PC-3 (cell line): ENCODE data around the gene TOM1L2.

Experiments
- EZH2 ChIP-seq: fragments of 300-600 bp; sonication (generic); IDR thresholded peaks from one replicate; pipeline ENCODE4 v1.6.1; 2017; ENCODE audit warnings: antibody characterized with exemption, mild to moderate bottlenecking, low read length; ENCODE audit not compliant: unreplicated experiment
- EZH2phosphoT487 ChIP-seq: fragments of 300-600 bp; sonication (generic); IDR thresholded peaks from 2 replicates; pipeline ENCODE4 v1.6.1; 2018; ENCODE audit warnings: mild to moderate bottlenecking, antibody characterized with exemption, low read length, borderline replicate concordance
- TF ChIP-seq, protein P1 (sequence below): fragments of 300-600 bp; sonication (generic); conservative IDR thresholded peaks from 2 replicates; pipeline ENCODE4 v1.5.1; 2017; ENCODE audit warnings: antibody characterized with exemption, low read depth, mild to moderate bottlenecking, low read length

- TF ChIP-seq, protein P1, sequence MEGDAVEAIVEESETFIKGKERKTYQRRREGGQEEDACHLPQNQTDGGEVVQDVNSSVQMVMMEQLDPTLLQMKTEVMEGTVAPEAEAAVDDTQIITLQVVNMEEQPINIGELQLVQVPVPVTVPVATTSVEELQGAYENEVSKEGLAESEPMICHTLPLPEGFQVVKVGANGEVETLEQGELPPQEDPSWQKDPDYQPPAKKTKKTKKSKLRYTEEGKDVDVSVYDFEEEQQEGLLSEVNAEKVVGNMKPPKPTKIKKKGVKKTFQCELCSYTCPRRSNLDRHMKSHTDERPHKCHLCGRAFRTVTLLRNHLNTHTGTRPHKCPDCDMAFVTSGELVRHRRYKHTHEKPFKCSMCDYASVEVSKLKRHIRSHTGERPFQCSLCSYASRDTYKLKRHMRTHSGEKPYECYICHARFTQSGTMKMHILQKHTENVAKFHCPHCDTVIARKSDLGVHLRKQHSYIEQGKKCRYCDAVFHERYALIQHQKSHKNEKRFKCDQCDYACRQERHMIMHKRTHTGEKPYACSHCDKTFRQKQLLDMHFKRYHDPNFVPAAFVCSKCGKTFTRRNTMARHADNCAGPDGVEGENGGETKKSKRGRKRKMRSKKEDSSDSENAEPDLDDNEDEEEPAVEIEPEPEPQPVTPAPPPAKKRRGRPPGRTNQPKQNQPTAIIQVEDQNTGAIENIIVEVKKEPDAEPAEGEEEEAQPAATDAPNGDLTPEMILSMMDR: no peak
- no peak for TF ChIP-seq EZH2
- no peak for TF ChIP-seq EZH2phosphoT487
Observed at GRCh38 chr17:17808706-17809432, 163.3 kb downstream of the TOM1L2 start.
